H1 (cell line): Measurements from ENCODE around the gene TBC1D4.

Experiments
- CTCF ChIP-seq, 3 experiments: IDR thresholded peaks; 1 replicate in 2 of 3; 2 replicates in 1 of 3; pipeline versions ENCODE4 v1.5.1 to v1.6.1; 2011; ENCODE audit warnings: low read length in 3 of 3, mild to moderate bottlenecking in 3 of 3, inconsistent platforms in 2 of 3, low read depth in 1 of 3, moderate library complexity in 1 of 3; ENCODE audit not compliant: insufficient read depth in 1 of 3; ENCODE audit errors: control extremely low read depth in 1 of 3
- MAFK ChIP-seq: IDR thresholded peaks from 2 replicates; pipeline ENCODE4 v1.6.1; 2012; ENCODE audit warnings: low read depth, mild to moderate bottlenecking, improper control_type of control experiment, low read length

- TF ChIP-seq MAFK (no peak), CTCF (IDR thresholded peaks at IDR 0.05; ENCODE audit: control extremely low read depth in 1 of 3, insufficient read depth in 1 of 3, low read depth in 1 of 3, low read length in 3 of 3) (no peak)
Measured at GRCh38 chr13:75250526-75251178, 231.3 kb downstream of the TBC1D4 start.
